ENCODE data around the gene MCM5. TPM values are rescaled to one million over a fixed set of nuclear protein-coding genes. Genes with fewer than 3 reads are reported as not detected.

The MCM5 gene
- total RNA-seq, 1 experiment from 2014 or later, result 107 TPM

DNA sequence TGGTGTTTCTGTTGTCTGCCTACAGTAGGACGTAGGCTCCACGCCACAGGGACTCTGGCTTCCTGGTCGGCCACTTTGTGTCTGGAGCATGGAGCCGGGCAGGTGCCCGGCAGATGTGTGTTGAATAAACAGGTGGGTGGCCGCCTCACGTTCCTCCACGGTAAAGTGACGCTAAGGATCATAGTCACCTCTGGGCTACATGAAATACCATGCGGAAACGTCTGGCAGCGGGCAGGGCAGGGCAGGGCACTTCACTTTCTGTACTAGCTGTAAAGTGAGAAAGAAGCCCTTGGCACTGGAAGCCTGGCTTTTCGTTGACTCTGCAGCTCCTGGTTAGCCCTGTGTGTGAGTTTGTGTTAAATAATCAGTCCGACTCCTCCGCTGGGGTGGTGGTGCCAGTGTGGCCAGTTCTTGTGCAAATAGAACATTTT lies 52.4 kb downstream of the MCM5 start:
- Mint-ChIP-seq H3K27me3 (ENCODE audit: insufficient read depth, unreplicated experiment) (peaks cover 5% of the 10 kb centered on the region), H3K4me3 (ENCODE audit: unreplicated experiment) (no peak overlapping the region), H3K27ac (ENCODE audit: unreplicated experiment) (no peak overlapping the region), H3K4me1 (ENCODE audit: low read depth, unreplicated experiment) (no peaks in the 10 kb centered on the region), H3K9me3 (ENCODE audit: unreplicated experiment) (no peaks in the 10 kb centered on the region), H3K36me3 (ENCODE audit: insufficient read depth, unreplicated experiment) (no peaks in the 10 kb centered on the region)
- Histone ChIP-seq H3K36me3 (ENCODE audit: control insufficient read depth, insufficient read depth, low read length) (no peaks in the 10 kb centered on the region), H3K9me3 (no peaks in the 10 kb centered on the region), H3K4me1 (0 out of 2 replicates have a peak, but pooled peaks cover 3% of the 10 kb centered on the region), H3K4me3 (ENCODE audit: low read depth, low read length) (no peak overlapping the region), H3K27me3 (replicated peaks; ENCODE audit: control insufficient read depth, insufficient read depth, low read length) (no peaks in the 10 kb centered on the region)
- TF ChIP-seq, protein P1, sequence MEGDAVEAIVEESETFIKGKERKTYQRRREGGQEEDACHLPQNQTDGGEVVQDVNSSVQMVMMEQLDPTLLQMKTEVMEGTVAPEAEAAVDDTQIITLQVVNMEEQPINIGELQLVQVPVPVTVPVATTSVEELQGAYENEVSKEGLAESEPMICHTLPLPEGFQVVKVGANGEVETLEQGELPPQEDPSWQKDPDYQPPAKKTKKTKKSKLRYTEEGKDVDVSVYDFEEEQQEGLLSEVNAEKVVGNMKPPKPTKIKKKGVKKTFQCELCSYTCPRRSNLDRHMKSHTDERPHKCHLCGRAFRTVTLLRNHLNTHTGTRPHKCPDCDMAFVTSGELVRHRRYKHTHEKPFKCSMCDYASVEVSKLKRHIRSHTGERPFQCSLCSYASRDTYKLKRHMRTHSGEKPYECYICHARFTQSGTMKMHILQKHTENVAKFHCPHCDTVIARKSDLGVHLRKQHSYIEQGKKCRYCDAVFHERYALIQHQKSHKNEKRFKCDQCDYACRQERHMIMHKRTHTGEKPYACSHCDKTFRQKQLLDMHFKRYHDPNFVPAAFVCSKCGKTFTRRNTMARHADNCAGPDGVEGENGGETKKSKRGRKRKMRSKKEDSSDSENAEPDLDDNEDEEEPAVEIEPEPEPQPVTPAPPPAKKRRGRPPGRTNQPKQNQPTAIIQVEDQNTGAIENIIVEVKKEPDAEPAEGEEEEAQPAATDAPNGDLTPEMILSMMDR (IDR thresholded peaks at IDR 0.05; ENCODE audit: insufficient read depth in 1 of 2, low read depth in 1 of 2, low read length in 1 of 2, severe bottlenecking in 1 of 2, unreplicated experiment in 1 of 2), result no peak
- intact Hi-C loops (cut with micrococcal nuclease; ENCODE audit: unreplicated experiment), result no loop called here
- no peak for DNase-seq
- ChIA-PET POLR2A (no interaction called here), CTCF (no interaction called here)
- no TSS peak for BruUV-seq (replicated peaks)

DNA sequence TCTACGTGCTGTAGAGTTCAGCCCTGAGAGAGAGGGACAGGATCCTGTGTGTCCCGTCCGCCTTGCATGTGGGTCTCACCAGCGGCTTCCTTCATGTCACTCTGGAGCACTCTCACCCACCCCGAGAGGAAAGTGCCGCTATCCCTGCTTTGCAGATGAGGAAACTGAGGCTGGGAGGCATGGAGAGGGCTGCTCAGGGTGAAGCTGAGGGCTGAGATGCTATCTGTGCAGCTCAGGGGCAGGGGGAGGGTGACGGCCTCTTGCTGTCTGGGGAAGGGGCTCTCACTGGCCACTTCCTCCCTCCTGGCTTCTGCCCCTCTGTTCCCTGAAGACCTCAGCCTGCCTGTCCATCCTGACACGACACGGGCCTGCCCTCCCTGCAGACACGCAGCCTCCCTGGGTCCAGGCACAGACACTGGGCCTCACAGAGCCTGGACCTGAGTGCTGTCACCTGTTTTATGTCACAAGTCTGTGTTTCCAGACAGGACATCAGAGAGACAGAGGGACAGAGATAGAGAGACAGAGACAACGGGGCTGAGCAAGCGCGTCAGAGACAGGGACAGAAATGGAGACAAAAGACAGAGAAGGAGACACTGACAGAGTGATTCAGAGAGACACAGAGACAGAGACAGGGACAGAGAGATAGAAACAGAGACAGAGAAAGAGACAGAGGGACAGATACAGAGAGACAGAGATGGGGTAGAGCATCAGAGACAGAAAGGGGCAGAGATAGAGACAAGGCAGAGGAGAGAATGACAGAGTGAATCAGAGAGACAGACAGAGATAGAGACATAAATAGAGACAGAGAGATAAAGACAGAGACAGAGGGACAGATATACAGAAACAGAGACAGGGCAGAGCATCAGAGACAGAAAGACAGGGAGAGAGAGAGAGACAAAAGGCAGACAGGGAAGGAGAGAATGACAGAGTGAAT lies 53.1 kb downstream of the MCM5 start:
- Mint-ChIP-seq H3K4me1 (ENCODE audit: low read depth, unreplicated experiment) (no peaks in the 10 kb centered on the region), H3K36me3 (ENCODE audit: insufficient read depth, unreplicated experiment) (no peaks in the 10 kb centered on the region), H3K9me3 (ENCODE audit: unreplicated experiment) (no peaks in the 10 kb centered on the region), H3K27me3 (ENCODE audit: insufficient read depth, unreplicated experiment) (peaks cover 5% of the 10 kb centered on the region), H3K27ac (ENCODE audit: unreplicated experiment) (no peak overlapping the region), H3K4me3 (ENCODE audit: unreplicated experiment) (no peak overlapping the region)
- TF ChIP-seq, protein P1 (IDR thresholded peaks at IDR 0.05; ENCODE audit: insufficient read depth in 1 of 2, low read depth in 1 of 2, low read length in 1 of 2, severe bottlenecking in 1 of 2, unreplicated experiment in 1 of 2), result no peak
- no peaks in the 10 kb centered on the region for H3K36me3 ChIP-seq (ENCODE audit: control insufficient read depth, insufficient read depth, low read length)
- no peak overlapping the region for H3K4me3 ChIP-seq (ENCODE audit: low read depth, low read length)
- POLR2A ChIA-PET, result no interaction called here
- no peaks in the 10 kb centered on the region for H3K9me3 ChIP-seq
- H3K4me1 ChIP-seq, result no peaks in the 10 kb centered on the region
- no peaks in the 10 kb centered on the region for H3K27me3 ChIP-seq (replicated peaks; ENCODE audit: control insufficient read depth, insufficient read depth, low read length)
- intact Hi-C loops (cut with micrococcal nuclease; ENCODE audit: unreplicated experiment), result no loop called here
- no peak for DNase-seq
- no TSS peak for BruUV-seq (replicated peaks)
- CTCF ChIA-PET, result no interaction called here

DNA sequence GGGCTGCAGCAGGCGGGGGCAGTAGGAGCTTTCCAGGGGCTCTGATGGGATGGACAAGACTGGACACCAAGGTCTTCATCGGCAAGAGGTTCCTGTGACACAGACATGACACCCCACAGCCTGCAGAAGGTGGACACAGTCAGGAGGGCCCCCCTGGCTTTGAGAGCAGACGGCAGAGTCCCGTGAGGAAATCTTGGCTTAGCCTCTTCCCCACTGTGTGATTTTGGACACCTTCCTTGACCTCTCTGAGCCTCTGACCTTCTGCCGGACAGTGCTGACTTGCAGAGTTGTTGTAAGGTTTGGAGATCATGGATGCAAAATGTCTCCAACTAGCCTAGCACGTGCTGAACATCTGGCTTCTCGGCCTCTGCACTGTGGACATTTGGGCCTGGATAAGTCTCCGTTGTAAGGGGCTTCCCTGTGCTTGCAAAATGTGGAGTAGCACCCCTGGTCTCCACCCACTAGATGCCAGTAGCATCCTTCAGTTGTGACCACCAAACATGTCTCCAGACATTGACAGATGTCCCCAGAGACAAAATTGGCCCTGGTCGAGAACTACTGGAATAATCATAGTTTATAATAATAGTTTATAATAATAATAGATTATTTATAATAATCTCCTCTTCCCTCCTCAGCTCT lies 54.6 kb downstream of the MCM5 start:
- Histone ChIP-seq H3K27me3 (replicated peaks; ENCODE audit: control insufficient read depth, insufficient read depth, low read length) (no peaks in the 10 kb centered on the region), H3K4me1 (no peaks in the 10 kb centered on the region), H3K36me3 (ENCODE audit: control insufficient read depth, insufficient read depth, low read length) (no peaks in the 10 kb centered on the region), H3K4me3 (ENCODE audit: low read depth, low read length) (no peak overlapping the region), H3K9me3 (no peaks in the 10 kb centered on the region)
- no TSS peak for BruUV-seq (replicated peaks)
- H3K27ac Mint-ChIP-seq (ENCODE audit: unreplicated experiment), result no peak overlapping the region
- no peak for DNase-seq
- CTCF ChIA-PET, result no interaction called here
- no peaks in the 10 kb centered on the region for H3K36me3 Mint-ChIP-seq (ENCODE audit: insufficient read depth, unreplicated experiment)
- TF ChIP-seq, protein P1 (IDR thresholded peaks at IDR 0.05; ENCODE audit: insufficient read depth in 1 of 2, low read depth in 1 of 2, low read length in 1 of 2, severe bottlenecking in 1 of 2, unreplicated experiment in 1 of 2), result no peak
- intact Hi-C loops (cut with micrococcal nuclease; ENCODE audit: unreplicated experiment), result no loop called here
- H3K4me3 Mint-ChIP-seq (ENCODE audit: unreplicated experiment), result no peak overlapping the region
- H3K27me3 Mint-ChIP-seq (ENCODE audit: insufficient read depth, unreplicated experiment), result peaks cover 5% of the 10 kb centered on the region
- no peaks in the 10 kb centered on the region for H3K4me1 Mint-ChIP-seq (ENCODE audit: low read depth, unreplicated experiment)
- POLR2A ChIA-PET, result interaction anchor here (0.6 kb wide), 1 partner anchor 25 kb away, joined by 7 read pairs; no protein-coding TSS in a partner anchor
- H3K9me3 Mint-ChIP-seq (ENCODE audit: unreplicated experiment), result no peaks in the 10 kb centered on the region
